HG03280 (cell line): ENCODE measurements around the gene CNOT8.
"Not testable (repeated sequence)": the region's sequence is repeated elsewhere in the genome, so short reads cannot be mapped to it uniquely, and the experiment has no call there.

Experiments
- ATAC-seq: cut with Tn5 transposase; IDR thresholded peaks from one replicate; pipeline ENCODE4 v1.9.1; 2021; ENCODE audit warnings: mild to moderate bottlenecking, moderate library complexity; ENCODE audit not compliant: unreplicated experiment

CNOT8 gene

GRCh38 chr5:154905601-154906000 is 47.2 kb downstream of the CNOT8 start:
- not testable (repeated sequence) for ATAC-seq

GRCh38 chr5:154916874-154917273 is 58.4 kb downstream of the CNOT8 start:
- no peak for ATAC-seq

GRCh38 chr5:154917757-154918156 is 59.3 kb downstream of the CNOT8 start:
- ATAC-seq: no peak

GRCh38 chr5:154923441-154924430 is 65.3 kb downstream of the CNOT8 start:
- no peak for ATAC-seq
